ENCODE data around the gene TBX5. TPM values are rescaled to one million over a fixed set of nuclear protein-coding genes. Genes with fewer than 3 reads are reported as not detected.

Gene TBX5
- total RNA-seq, 1 experiment from 2014 or later, result not detected

DNA sequence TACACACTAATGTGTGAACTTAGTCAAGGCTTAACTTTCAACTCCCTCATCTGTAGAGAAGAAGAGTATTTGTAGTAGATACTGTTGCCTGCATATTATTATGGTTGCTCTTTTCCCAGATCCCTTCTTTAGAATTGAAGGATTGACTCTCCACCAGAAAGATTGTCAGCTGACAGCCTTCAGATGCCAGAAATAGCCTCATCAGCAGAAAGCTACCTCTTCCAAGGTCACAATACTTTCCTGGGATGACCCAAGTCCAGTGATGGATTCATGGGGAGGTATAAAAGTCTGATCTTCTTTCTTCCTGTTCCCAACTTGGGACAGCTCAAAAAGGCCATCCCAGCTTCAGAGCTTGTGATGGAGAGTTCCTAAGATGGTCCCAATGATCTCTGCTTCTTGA is 78.2 kb downstream of the TBX5 start:
- H3K27me3 ChIP-seq, result no peaks in the 10 kb centered on the region
- no peak overlapping the region for H3K4me3 ChIP-seq
- DNase-seq, result no peak
- H3K36me3 ChIP-seq, result no peaks in the 10 kb centered on the region
- H3K9me3 ChIP-seq, result no peaks in the 10 kb centered on the region

GRCh38 chr12:114321524-114321923 is 84.4 kb downstream of the TBX5 start:
- no peak overlapping the region for H3K4me3 ChIP-seq
- no peaks in the 10 kb centered on the region for H3K36me3 ChIP-seq
- no peak for DNase-seq
- H3K27me3 ChIP-seq, result no peaks in the 10 kb centered on the region
- H3K9me3 ChIP-seq, result no peaks in the 10 kb centered on the region

DNA sequence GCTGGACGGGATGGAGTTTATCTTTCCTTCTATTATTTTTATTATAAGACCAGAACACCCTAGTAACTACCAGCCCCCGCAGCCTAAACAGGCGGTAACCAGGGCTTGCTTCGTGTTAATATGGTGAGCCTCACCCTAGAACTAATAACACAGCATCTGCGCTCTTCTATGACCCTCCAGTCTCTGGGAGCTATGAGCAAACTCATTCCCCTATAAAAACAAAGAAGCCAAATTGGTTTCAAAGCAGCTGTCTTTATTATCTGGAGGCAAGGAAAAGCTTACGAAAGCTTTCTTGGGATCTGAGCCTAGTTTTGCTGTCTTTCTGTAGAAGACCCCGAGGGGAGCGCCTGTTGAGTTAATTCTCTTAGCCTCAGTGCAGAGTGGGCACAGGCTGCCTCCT is 85.0 kb downstream of the TBX5 start:
- no peaks in the 10 kb centered on the region for H3K36me3 ChIP-seq
- no peaks in the 10 kb centered on the region for H3K27me3 ChIP-seq
- DNase-seq, result no peak
- no peak overlapping the region for H3K4me3 ChIP-seq
- no peaks in the 10 kb centered on the region for H3K9me3 ChIP-seq

DNA sequence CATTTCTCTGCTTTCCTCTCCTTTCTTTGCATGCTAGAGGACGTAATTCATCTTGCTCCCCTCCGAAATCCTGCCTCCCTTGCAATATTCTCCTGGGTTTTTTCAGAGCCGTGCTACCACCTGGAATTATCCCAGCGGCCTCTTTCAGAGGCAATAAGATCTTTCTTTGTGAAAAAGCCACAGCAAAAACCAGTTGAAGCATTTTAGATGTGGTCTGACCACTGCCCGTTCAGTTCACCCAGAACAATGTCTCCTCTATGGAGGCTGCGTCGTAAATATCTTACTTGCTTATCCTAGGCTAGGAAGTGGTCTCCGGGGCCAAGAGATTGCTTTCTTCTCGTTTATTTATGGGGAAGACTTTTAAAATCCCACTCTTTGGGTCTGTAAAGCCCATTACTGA is 85.8 kb downstream of the TBX5 start:
- DNase-seq, result no peak
- H3K36me3 ChIP-seq, result no peaks in the 10 kb centered on the region
- H3K9me3 ChIP-seq, result no peaks in the 10 kb centered on the region
- H3K27me3 ChIP-seq, result no peaks in the 10 kb centered on the region
- H3K4me3 ChIP-seq, result no peak overlapping the region

GRCh38 chr12:114319422-114319821 is 86.5 kb downstream of the TBX5 start:
- no peaks in the 10 kb centered on the region for H3K36me3 ChIP-seq
- H3K4me3 ChIP-seq, result no peak overlapping the region
- no peaks in the 10 kb centered on the region for H3K9me3 ChIP-seq
- H3K27me3 ChIP-seq, result no peaks in the 10 kb centered on the region
- peak; percentile 83 for DNase-seq

DNA sequence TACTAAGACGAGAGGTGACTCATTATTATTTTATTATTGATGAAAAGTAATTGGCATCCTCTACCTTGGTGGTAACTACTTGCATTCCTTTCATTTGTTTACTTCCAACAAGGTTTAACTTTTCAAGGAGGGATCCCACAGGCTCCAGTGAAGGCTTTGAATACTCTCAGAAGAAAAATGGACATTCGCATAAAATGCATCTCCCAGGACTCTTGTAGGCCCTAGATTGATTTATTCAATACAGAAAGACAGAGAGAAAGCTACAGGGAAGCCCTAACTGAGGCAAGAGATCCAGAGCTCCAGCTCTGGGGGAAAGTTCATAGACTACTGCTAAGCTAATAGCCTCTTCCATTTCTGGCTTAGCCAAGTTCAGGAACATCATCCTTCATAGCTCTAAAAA is 87.0 kb downstream of the TBX5 start:
- Histone ChIP-seq H3K27me3 (no peaks in the 10 kb centered on the region), H3K36me3 (no peaks in the 10 kb centered on the region), H3K4me3 (no peak overlapping the region), H3K9me3 (no peaks in the 10 kb centered on the region)
- DNase-seq, result no peak

GRCh38 chr12:114316076-114316475 is 89.9 kb downstream of the TBX5 start:
- no peaks in the 10 kb centered on the region for H3K9me3 ChIP-seq
- no peak overlapping the region for H3K4me3 ChIP-seq
- H3K36me3 ChIP-seq, result no peaks in the 10 kb centered on the region
- H3K27me3 ChIP-seq, result no peaks in the 10 kb centered on the region
- peak; percentile 61 for DNase-seq

- Histone ChIP-seq H3K9me3 (no peaks in the 10 kb centered on the region), H3K27me3 (no peaks in the 10 kb centered on the region), H3K4me3 (no peak overlapping the region), H3K36me3 (no peaks in the 10 kb centered on the region)
- DNase-seq, result no peak
Observed at GRCh38 chr12:114314974-114315720, 90.8 kb downstream of the TBX5 start.

- Histone ChIP-seq H3K36me3 (no peaks in the 10 kb centered on the region), H3K27me3 (no peaks in the 10 kb centered on the region), H3K9me3 (no peaks in the 10 kb centered on the region), H3K4me3 (no peak overlapping the region)
- no peak for DNase-seq
Observed at GRCh38 chr12:114314403-114314802, 91.5 kb downstream of the TBX5 start.

DNA sequence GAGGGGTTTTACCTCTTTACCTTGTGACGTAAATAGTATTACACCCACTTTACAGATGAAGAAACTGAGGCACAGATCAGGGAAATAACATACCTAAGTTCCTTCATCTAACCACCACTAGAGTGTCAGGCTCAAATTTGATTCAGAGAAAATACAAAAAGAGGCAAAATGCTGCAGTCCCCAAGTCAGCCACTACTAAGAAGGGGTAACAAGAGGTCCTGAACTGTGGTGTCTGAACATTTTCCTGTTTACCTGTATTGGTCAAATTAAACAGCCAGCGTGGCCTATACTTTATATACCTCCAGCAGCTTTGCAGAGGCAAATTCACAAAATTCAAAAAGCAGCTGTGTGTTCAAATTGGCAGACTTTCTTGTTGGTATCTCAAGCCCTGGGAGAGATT is 92.0 kb downstream of the TBX5 start:
- DNase-seq, result no peak
- Histone ChIP-seq H3K9me3 (no peaks in the 10 kb centered on the region), H3K4me3 (no peak overlapping the region), H3K36me3 (no peaks in the 10 kb centered on the region), H3K27me3 (no peaks in the 10 kb centered on the region)

DNA sequence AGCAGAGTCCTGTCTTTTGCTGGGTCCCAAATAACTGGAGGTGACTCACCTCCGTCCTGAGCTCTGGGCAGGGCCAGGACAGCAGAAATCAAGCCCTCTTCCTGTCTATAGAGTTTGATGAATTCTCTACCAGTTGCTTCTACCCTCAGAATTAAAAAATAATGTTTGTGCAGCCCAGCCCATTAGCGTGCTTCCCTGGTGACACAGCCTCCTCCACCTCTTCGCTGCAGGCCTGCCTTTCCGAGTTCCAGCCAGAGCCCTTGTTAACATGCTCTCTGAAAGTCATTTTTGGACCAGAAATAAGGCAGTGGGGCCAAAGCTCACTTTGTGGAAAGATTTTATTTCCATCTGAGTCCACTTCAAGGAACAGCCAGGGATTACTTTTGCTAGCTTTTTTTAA is 94.0 kb downstream of the TBX5 start:
- Histone ChIP-seq H3K9me3 (no peaks in the 10 kb centered on the region), H3K27me3 (no peaks in the 10 kb centered on the region), H3K36me3 (no peaks in the 10 kb centered on the region), H3K4me3 (no peak overlapping the region)
- peak; percentile 76 for DNase-seq

DNA sequence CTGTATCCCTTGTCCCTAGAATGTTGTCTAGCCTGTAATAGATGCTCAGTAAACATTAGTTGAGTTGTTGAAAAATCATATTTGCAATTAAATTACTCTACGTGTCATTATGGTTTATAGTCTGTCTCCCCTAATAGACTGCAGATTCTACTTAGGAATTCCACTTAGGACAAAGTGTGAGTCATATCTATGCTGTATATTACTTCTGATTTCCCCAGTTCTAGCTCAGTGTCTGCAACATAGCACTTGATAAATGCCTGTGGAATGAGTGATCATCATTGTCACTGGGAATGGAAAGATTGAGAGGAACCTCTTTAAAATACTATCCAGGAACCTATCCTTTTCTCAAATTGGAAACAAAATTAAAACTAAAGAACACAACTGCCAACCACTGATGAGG is 99.3 kb downstream of the TBX5 start:
- no peaks in the 10 kb centered on the region for H3K9me3 ChIP-seq
- no peak for DNase-seq
- H3K4me3 ChIP-seq, result no peak overlapping the region
- no peaks in the 10 kb centered on the region for H3K36me3 ChIP-seq
- no peaks in the 10 kb centered on the region for H3K27me3 ChIP-seq

DNA sequence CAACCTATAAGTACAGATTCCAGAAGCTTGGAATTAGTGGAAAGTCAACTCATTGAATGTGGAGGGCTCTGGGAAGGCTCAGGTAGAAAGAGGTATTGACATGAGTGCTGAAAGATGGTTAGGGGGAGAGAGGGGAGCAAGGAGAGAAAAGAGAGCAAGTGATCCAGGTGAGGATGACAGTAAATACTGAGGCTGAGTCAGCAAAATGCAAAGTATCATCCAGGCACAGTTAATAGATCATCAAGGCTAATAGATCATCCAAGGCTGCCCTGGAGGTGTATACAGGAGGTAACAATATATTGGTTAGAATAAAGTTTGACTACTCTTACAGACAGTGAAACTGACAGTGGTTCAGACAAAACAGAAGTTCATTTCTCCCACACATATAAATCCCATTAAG is 100.5 kb downstream of the TBX5 start:
- no peaks in the 10 kb centered on the region for H3K9me3 ChIP-seq
- no peak for DNase-seq
- H3K4me3 ChIP-seq, result no peak overlapping the region
- no peaks in the 10 kb centered on the region for H3K27me3 ChIP-seq
- H3K36me3 ChIP-seq, result no peaks in the 10 kb centered on the region

Data from MG63 (cell line).